Transverse colon (tissue), 4 donors: ENCODE measurements around the gene PCLO.

Experiments used
- POLR2A ChIP-seq: fragments of 450-650 bp; IDR thresholded peaks from one replicate; pipeline ENCODE4 v1.6.1; 2016; ENCODE audit warnings: antibody characterized with exemption, mild to moderate bottlenecking, moderate library complexity
- POLR2AphosphoS5 ChIP-seq, 3 donors: sonication (generic); formaldehyde crosslinking; IDR thresholded peaks; one replicate each; pipeline ENCODE4 v1.6.1; 2016; ENCODE audit warnings: antibody characterized with exemption in 3 of 3
- TF ChIP-seq, protein P1 (sequence below), 5 experiments: fragments of 200-600 bp in 3 of 5; fragments of 450-650 bp in 2 of 5; sonication (generic) in 3 of 5; IDR thresholded peaks; 1 replicate in 2 of 5; 2 replicates in 3 of 5; pipeline ENCODE4 v1.5.1; 2016 to 2017; ENCODE audit warnings: antibody characterized with exemption in 5 of 5, inconsistent platforms in 3 of 5, mild to moderate bottlenecking in 2 of 5, moderate library complexity in 1 of 5

DNA sequence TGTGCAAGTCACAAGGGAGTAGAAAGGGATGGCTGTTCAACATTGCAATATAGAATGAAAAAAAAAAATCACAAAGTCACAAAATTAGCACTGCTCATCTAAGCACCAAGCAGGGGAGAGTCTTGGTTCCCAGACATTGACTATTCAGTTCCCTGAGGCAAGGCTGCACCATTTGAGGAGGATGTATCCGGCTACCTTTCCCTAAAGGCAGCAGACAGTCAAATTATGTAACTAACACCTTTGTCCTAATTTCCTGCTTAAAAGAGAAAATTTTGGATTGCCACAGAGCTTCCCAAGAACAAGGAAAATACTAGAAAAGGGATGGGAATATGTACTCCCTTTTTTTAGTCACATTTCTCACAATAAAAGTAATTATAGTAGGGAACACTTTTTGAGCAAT lies 148.1 kb downstream of the PCLO start:
- TF ChIP-seq, protein P1, sequence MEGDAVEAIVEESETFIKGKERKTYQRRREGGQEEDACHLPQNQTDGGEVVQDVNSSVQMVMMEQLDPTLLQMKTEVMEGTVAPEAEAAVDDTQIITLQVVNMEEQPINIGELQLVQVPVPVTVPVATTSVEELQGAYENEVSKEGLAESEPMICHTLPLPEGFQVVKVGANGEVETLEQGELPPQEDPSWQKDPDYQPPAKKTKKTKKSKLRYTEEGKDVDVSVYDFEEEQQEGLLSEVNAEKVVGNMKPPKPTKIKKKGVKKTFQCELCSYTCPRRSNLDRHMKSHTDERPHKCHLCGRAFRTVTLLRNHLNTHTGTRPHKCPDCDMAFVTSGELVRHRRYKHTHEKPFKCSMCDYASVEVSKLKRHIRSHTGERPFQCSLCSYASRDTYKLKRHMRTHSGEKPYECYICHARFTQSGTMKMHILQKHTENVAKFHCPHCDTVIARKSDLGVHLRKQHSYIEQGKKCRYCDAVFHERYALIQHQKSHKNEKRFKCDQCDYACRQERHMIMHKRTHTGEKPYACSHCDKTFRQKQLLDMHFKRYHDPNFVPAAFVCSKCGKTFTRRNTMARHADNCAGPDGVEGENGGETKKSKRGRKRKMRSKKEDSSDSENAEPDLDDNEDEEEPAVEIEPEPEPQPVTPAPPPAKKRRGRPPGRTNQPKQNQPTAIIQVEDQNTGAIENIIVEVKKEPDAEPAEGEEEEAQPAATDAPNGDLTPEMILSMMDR (IDR thresholded peaks at IDR 0.05) = no peak
- TF ChIP-seq POLR2AphosphoS5 (IDR thresholded peaks at IDR 0.05) = no peak
- TF ChIP-seq POLR2A = no peak
